C1 segment of cervical spinal cord (tissue), 14 donors: ENCODE results near the gene VAPB.

Source experiments
- DNase-seq, 14 donors: peaks; one replicate each; lab custom pipeline; 2025; lab: John Stamatoyannopoulos, UW

VAPB gene

GRCh38 chr20:58461104-58461503 lies 72.1 kb downstream of the VAPB start:
- DNase-seq = no peak

GRCh38 chr20:58461899-58462298 lies 72.9 kb downstream of the VAPB start:
- DNase-seq = no peak

GRCh38 chr20:58463256-58463655 lies 74.2 kb downstream of the VAPB start:
- no peak for DNase-seq

- no peak for DNase-seq
Observed at GRCh38 chr20:58464838-58465237, 75.8 kb downstream of the VAPB start.

- no peak for DNase-seq
Observed at GRCh38 chr20:58466095-58466708, 77.2 kb downstream of the VAPB start.

- no peak for DNase-seq
Observed at GRCh38 chr20:58466729-58467571, 77.9 kb downstream of the VAPB start.

- no peak for DNase-seq
Observed at GRCh38 chr20:58467572-58468527, 78.8 kb downstream of the VAPB start.

GRCh38 chr20:58469616-58470015 lies 80.6 kb downstream of the VAPB start:
- DNase-seq = no peak

GRCh38 chr20:58470336-58471192 lies 81.5 kb downstream of the VAPB start:
- no peak for DNase-seq

- peak in 1 of 14 donors; percentile 74 for DNase-seq
Observed at GRCh38 chr20:58471193-58472164, 82.5 kb downstream of the VAPB start.

GRCh38 chr20:58472273-58473018 lies 83.4 kb downstream of the VAPB start:
- DNase-seq = no peak

- DNase-seq = no peak
Observed at GRCh38 chr20:58473453-58474425, 84.7 kb downstream of the VAPB start.

GRCh38 chr20:58475466-58475865 lies 86.4 kb downstream of the VAPB start:
- no peak for DNase-seq

- no peak for DNase-seq
Observed at GRCh38 chr20:58478141-58478805, 89.2 kb downstream of the VAPB start.

- no peak for DNase-seq
Observed at GRCh38 chr20:58479726-58480440, 90.9 kb downstream of the VAPB start.

GRCh38 chr20:58480551-58481336 lies 91.7 kb downstream of the VAPB start:
- no peak for DNase-seq
